ENCODE data around the gene APOC4. TPM values are rescaled to one million over a fixed set of nuclear protein-coding genes. Genes with fewer than 3 reads are reported as not detected.

APOC4 gene
- total RNA-seq, 1 experiment from 2014 or later = not detected

- Histone ChIP-seq H2BK5ac (ENCODE audit: insufficient read length, low read length) (no peak overlapping the region), H3K79me2 (ENCODE audit: insufficient read depth, low read length) (peaks cover 12% of the 10 kb centered on the region), H3K4ac (ENCODE audit: low read depth, low read length) (no peak overlapping the region), H3K4me2 (ENCODE audit: insufficient read depth, insufficient read length, low read length) (no peak overlapping the region), H2BK20ac (ENCODE audit: low read depth, low read length, poor library complexity, severe bottlenecking) (no peak overlapping the region), H3K14ac (ENCODE audit: insufficient read depth, low read length) (no peak overlapping the region), H2BK120ac (ENCODE audit: low read depth, low read length, poor library complexity, severe bottlenecking) (no peak overlapping the region), H3K56ac (ENCODE audit: insufficient read length, low read depth, low read length) (no peak overlapping the region), H2BK12ac (ENCODE audit: insufficient read length, low read depth, low read length) (no peak overlapping the region), H4K8ac (replicated peaks; ENCODE audit: insufficient read length, low read depth, low read length) (no peak overlapping the region), H2BK15ac (ENCODE audit: low read depth, low read length) (no peak overlapping the region), H3K27ac (ENCODE audit: insufficient read length, low read depth, low read length) (no peak overlapping the region), H3K4me1 (ENCODE audit: insufficient read depth, low read length) (peaks cover 6% of the 10 kb centered on the region; the same call in 1 of the 2 replicates), H4K20me1 (ENCODE audit: control insufficient read depth, insufficient read depth, insufficient read length) (peaks cover 3% of the 10 kb centered on the region), H3K9me3 (ENCODE audit: control insufficient read depth, low read depth, low read length) (no peaks in the 10 kb centered on the region), H3K9ac (ENCODE audit: extremely low read depth, insufficient read length, low read length) (no peak overlapping the region), H3K79me1 (ENCODE audit: insufficient read depth, low read depth, low read length, poor library complexity, severe bottlenecking) (peaks cover 15% of the 10 kb centered on the region), H3K27me3 (ENCODE audit: insufficient read depth, low read length) (no peaks in the 10 kb centered on the region), H2AFZ (ENCODE audit: low read length) (no peak overlapping the region), H3K18ac (ENCODE audit: insufficient read length, low read depth, low read length) (no peak overlapping the region), H3K23ac (ENCODE audit: insufficient read length, low read depth, low read length) (no peak overlapping the region), H4K91ac (ENCODE audit: insufficient read length, low read depth, low read length) (no peak overlapping the region), H3T11ph (ENCODE audit: low read length) (no peak overlapping the region), H4K5ac (ENCODE audit: insufficient read length, low read depth, low read length) (no peak overlapping the region), H3K23me2 (ENCODE audit: insufficient read length, low read depth, low read length, poor library complexity, severe bottlenecking) (peaks cover 6% of the 10 kb centered on the region), H2AK5ac (ENCODE audit: insufficient read length, low read length) (no peak overlapping the region)
- TF ChIP-seq, protein P1, sequence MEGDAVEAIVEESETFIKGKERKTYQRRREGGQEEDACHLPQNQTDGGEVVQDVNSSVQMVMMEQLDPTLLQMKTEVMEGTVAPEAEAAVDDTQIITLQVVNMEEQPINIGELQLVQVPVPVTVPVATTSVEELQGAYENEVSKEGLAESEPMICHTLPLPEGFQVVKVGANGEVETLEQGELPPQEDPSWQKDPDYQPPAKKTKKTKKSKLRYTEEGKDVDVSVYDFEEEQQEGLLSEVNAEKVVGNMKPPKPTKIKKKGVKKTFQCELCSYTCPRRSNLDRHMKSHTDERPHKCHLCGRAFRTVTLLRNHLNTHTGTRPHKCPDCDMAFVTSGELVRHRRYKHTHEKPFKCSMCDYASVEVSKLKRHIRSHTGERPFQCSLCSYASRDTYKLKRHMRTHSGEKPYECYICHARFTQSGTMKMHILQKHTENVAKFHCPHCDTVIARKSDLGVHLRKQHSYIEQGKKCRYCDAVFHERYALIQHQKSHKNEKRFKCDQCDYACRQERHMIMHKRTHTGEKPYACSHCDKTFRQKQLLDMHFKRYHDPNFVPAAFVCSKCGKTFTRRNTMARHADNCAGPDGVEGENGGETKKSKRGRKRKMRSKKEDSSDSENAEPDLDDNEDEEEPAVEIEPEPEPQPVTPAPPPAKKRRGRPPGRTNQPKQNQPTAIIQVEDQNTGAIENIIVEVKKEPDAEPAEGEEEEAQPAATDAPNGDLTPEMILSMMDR (conservative IDR thresholded peaks at IDR 0.05) = no peak
- Mint-ChIP-seq H3K4me1 (peaks cover 3 to 21% of the 10 kb centered on the region in 2 experiments), H3K27ac (no peak overlapping the region), H3K27me3 (ENCODE audit: low read depth) (no peaks in the 10 kb centered on the region; the same call in 1 of the 2 replicates), H3K4me3 (no peak overlapping the region), H3K36me3 (ENCODE audit: insufficient read depth in 1 of 3, low read depth in 3 of 3) (peaks cover 54 to 69% (median 67%) of the 10 kb centered on the region in 3 experiments; a peak in 6 of 7 replicates), H3K9me3 (no peaks in the 10 kb centered on the region)
- no peak for DNase-seq
- no CpG with 5 or more reads among the region's 6 CpGs for WGBS (ENCODE audit: extremely low coverage, insufficient read length, low lambda C conversion rate)
These were observed 48.0 kb upstream of the APOC4 start for GRCh38 chr19:44894052-44894400.

Measured in H9 (cell line).